Right renal cortex interstitium (tissue), 3 donors: Measurements from ENCODE around the gene FH. TPM values are rescaled to one million over a fixed set of nuclear protein-coding genes. Genes with fewer than 3 reads are reported as not detected.
A peak's percentile ranks its signal among the peaks of the same experiment; 100 is the strongest.

Source experiments
- DNase-seq, 3 donors: peaks; one replicate each; pipeline ENCODE4 v3.0.0-alpha.2; 2013; ENCODE audit warnings: low read depth in 3 of 3, low spot score in 2 of 3
- polyA plus RNA-seq, 3 donors: library from polyadenylated mRNA; unstranded; fragments of 120-200 nt; gene quantifications; one replicate each; pipeline ENCODE4 v1.2.1, GENCODE V29; 2013; ENCODE audit not compliant: insufficient read length in 3 of 3

The FH gene
- 100 to 1,000 TPM; 112 to 114 (median 114) TPM for polyA plus RNA-seq

DNA sequence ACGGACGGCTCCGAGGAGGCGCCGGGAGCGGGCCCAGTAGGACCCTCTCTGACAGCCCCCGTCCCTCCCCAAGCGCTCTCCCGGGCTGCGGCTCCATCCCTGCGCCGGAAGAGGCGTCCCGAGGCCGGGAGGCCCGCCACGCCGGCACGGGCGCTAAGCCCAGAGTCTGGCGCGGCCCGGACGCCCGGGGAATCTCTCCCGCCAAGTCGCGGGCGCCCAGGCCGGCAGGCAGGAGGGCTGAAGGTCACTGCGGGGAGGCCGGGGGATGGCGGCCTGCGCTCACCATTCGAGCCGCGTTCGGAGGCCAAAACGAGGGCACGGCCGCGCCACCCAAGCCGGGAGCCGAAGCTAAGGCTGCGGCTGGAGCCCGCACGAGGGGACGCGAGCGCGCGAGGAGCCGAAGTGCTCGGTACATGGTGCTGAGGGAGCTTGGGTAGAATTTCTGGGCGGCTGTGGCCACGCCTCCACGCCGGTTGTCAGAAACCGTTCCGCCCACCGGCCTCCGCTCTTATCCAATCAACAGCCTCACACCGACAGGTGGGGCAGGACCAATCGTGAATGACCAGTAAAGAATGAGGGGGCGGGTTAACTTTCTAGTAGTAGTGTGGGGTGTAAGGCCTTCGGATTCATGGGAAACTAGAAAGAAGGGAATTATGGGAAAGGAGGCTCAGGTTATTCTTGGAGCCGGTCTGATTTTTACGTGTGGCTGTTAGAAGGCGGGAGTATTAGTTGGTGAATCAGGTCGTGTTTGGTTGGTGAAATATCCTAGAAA is at the start of gene FH:
FH (minus strand) TSS at position 448 of the 772 bp plus-strand sequence; CDS start at position 415, 33 bp downstream.
- DNase-seq = peak; percentile 89 to 97 (median 96)

DNA sequence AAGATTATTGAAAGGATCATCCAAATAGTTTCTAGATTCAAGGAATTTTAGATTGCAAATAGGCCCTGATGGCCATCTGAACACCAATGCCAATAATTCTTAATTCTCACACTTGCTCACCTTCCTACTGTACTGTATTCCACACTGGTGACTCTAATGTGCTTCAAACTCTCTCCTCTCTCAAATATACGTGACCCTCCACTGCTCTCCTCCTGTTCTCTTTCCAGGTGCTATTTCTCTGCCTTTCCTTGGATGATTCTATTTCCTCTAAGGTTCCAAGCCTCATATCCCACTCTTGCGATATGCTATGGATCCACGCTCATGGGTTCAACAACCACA is 41.3 kb upstream of the FH start:
- no peak for DNase-seq

DNA sequence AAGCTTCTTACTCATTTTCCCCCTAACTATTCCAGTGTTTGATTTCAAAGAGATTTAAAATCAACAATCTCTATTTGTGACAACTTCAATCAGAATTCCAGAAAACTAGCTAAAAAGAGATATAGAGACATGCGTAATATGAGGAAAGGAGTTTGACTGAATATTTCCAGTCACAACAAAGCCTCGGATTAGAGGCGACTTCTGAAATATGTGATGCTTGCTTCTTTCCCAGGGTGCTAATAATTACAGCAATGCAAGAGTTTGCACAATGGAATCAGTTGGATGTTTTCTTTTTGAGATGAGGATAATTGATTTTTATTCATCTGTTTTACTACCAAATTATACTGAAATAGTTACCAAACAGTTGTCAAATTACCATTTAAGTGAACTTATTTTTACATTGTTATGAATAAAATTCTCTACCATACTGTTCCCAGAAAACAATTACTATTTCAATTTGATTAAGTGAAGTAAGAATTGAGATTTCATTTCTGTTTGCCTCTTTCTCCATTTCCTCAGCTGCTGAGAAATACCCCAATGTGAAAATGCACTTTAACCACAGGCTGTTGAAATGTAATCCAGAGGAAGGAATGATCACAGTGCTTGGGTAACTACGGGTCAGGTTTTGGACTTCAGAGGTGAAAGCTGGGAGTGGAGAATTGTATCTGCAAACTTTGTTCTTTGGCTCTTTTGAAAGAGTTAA is 40.7 kb upstream of the FH start:
- DNase-seq = no peak

DNA sequence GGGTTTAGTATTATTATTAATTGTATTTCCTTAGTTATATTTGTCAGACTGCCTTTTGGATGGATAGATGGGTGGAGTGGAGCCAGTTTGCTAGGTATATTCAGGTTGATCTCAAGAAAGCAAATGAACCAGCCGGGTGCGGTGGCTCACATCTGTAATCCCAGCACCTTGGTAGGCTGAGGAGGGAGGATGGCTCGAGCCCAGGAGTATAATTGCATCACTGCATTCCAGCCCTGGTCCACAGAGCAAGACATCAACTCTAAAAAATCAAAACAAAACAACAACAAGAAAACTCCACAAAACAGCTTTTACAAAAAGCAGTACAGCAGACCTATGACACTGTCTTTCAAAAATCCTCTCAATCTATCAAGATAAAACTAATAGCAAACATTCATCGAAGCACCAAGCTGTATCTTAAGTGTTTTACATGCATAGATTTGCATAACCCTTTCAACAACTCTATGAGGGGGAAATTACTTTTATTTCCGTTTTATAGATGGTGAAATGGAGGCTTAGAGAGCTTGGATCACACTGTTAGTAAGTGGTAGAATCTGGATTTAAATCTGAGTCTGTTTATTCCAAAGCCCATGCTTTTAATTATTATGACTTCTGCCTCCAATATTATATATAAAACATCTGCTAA is 38.1 kb upstream of the FH start:
- DNase-seq = no peak

DNA sequence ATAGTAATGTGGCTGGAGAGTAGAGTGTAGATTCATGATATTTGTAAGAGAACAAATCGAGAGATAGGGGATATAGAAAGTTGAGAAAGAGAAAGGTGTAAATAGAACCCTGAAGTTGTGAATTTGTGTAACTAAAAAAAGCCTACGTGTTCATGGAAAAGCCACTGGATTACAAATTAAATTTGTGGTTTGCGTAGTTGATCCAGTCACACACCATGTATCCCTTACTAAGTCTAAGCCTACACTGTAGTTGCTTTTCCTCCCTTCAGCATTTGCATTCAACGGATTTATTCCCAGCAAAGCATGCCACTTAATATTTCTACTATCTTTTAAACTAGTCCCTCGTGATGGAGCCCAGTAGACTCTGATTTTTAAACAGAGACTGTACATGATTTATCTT is 37.5 kb upstream of the FH start:
- DNase-seq = no peak

DNA sequence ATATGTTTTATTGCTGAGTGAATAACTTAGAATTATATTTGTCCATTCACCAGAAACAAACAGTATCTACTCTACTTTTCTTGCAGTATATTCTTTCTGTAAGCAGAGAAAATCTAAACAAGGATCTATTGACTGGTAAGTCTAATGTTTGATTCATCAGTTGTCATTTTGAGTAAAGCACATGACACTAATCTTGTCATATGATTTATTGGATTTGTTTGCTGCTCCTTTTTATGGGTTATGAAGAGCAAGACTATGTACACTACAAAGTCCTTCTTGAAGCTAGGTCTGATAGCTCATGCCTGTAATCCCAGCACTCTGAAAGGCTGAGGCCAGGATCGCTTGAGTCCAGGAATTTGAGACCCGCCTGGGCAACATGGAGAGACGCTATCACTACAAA is 36.0 kb upstream of the FH start:
- DNase-seq = no peak

DNA sequence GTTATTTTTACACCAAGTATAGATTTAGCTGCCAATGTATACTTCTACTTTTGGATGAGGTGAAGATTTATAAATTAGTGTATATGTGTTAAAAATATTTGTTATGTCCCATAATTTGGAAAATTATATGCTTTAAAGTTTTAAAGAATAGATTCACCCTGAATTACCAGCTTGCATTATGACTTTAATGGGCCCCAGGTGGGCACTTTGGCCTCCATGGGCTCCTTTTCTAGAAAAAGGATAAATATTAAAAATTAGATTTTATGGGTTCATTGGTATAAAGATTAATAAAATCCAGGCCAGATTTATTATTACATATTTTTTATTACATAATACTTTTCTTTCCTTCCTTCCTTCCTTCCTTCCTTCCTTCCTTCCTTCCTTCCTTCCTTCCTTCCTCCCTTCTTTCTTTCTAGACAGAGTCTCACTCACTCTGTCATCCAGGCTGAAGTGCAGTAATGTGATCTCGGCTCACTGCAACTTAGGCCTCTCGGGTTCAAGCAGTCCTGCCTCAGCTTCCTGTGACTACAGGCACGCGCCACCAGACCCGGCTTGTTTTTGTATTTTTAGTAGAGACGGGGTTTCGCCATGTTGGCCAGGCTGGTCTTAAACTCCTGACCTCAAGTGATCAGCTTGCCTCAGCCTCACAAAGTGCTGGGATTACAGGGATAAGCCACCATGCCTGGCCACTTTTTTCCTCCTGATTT is 34.5 kb upstream of the FH start:
- DNase-seq = no peak

DNA sequence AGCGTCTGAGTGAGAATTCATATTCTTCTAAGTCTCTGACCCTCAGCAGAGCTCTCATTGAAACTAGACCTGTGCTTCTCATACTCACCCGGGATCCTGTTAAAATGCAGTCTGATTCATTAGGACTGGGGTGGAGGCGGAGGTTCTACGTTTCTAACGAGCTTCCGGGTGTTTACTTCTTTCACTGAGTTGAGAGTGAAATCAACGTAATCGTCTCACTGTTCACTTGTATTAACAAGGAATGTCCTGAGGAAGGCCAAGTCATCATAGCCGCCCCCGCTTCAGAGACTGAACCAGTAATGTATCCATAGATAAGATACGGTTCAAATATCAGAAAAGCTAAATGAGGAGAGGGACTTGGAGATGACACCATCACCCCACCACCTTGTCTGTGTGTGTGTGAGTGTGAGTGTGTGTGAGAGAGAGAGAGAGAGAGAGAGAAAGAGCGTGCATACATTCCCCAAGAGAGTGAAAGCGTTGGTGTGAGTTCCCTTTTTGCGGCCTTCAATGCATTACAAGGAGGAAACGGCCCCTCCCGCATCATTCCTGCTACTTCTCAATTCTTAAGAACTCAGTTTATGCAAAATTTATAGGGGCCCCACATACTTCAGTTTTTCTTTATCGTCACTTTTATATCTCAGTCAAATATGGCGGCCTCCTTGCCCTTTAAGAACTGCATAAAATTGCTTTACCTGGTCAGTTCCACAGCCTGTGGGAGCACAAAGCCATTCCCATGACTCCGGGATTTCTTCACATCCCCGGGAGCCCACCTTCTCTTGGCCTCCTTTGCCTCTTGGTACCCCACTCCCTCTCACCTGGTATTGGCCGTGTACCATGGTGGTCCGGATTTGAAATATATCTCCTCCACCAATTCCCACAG is 32.4 kb upstream of the FH start:
- no peak for DNase-seq

DNA sequence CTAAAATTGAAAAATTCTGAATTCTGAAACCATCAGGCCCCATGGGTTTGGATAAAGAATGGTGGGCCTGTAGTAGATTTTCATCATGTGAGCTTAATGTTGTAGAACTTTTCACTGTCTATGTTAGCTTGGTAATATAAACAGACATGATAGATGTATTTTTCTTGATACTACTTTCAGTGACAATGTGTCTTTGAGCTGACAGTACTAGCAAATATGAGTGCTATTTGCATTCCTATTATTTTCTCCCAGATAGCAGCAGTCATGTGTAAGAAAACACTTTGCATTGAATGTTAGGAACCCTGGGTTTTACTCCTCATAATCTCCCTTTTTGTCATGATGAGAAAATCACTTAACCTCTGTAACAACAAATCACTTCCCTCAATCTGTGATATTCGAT is 30.8 kb upstream of the FH start:
- no peak for DNase-seq

DNA sequence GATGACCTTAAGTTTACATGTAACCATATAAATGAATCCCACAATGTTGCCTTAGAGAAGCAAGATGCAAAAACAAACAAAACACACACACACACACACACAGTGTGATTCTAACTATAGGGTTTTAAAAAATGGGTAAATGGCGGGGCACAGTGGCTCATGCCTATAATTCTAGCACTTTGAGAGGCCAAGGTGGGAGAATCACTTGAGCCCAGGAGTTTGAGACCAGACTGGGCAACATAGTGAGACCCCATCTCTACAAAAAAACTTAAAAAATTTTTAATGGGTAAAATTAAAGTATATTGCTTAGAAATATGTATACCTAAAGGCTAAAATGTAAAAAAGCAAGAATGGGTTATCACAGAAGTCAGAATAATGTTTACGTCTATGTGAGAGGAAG is 28.5 kb upstream of the FH start:
- DNase-seq = no peak

DNA sequence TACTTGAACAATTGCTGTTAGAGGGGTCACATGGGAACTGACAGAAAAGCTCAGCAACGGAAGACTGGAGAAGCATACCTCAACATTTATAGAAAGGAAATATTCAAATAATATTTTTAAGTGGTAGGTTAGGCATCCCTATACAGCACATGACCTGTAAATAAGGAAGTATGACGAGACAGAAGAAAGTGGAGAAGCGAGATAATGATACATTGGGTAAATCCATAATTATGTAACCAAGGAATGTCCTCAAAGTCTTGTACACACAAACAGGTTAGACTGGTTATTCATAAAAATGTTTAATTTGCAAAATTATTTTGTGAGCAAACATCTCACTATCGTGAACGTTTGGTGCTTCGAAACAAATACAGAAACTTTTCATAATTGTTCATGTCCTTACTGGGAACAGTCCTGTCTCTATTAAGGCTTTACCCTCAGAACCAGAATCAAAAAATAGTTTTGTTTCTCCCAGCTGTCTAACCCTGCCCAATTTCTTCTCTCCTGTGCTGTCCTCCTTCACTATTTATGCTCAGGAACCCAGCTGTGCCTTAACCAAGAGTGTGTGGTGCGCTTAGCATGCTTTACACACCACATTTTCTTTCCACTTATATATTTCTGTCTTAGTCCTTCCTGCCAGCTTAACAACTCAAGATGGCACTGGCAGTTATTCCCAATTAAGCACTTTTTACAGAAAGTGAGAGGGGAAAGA is 22.8 kb upstream of the FH start:
- DNase-seq = no peak

DNA sequence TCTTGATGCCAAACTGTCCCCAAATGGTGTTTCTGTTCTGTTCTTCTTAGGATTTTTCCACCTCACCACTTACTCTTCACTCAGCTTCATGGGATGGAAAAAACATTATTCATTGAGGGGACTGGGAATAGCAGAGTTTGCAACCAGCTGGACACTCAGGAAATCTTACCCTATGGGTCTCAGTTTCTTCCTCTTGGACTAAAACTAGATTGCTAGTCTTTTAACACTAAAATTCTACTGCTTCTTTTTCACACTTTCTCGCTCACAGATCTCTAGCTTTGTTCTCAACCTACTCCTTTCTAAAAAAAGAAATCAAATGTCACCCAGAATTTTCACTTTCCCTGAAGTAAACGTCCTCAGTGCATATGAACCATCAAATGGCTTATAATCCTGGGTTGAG is 17.4 kb upstream of the FH start:
- no peak for DNase-seq

DNA sequence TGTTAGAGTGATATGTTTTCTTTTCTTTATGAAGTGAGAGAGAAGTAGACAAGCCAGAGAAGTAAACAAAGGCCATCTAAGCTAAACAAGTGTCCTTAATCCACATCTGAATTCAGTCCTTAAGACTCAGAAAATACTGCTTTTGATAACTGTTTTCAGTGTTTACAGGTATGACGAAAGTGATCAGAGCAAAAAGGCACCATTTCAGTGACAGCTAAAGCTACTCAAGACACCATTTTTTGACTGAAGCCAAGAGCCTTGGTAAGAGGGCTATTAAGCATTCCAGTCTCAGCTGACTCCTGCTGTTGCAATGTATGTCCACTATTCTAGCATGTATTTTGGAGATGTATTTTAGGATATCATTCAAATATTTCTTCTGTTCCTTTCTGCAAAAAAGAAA is 16.7 kb upstream of the FH start:
- DNase-seq = no peak

DNA sequence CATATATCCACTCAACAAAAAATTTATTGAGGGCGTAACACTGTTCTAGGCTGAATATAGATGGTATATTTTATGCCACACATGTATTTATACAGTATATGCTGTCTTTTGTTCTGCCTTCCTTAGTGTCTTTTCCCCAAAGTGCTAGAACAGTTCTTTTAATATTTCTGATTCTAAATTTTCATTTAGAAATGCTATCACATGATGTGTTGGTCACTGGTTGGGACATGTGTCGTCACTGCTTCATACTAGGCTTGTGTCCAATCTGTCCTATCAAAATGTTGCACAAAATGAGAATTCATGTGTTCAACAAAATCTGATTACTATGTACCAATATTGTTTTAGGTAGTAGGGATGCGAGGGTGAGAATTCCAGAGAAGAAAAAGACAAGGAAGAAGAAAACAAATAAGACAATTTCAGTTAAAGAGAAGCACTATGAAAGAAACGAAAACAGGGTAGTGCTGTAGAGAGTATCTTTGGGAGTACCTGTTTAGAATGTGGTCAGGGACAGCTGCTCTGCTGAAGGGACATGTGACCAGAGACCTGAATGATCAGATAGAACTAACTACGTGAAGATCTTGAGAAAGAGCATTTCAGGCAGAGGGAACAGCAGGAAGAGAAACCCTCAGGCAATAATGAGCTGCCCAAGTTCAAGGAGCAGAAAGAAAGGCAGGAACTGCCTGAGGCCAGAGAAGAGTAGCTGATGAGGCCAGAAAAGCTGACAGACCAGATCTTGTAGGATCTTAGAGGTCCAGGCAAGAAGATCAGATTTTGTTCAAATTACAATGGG is 14.0 kb upstream of the FH start:
- no peak for DNase-seq

DNA sequence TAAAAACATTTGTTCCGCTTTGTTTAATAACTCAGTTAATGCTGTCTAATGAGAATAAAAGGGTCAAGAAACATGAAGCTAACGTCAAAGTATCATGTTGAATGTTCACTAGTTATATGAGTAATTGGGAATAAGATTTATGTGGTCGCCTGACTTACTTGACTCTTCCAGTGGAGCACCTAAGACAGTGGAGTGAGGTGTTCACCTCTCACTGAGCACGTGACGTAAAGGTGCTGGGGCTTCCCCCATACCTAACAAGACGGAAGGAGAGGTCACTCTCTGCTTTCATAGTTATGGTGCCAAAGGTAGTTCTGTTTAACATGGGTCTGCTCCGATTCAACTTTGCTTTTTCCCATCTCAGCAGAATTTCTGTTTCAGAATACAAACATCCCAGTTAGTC is 13.3 kb upstream of the FH start:
- no peak for DNase-seq

DNA sequence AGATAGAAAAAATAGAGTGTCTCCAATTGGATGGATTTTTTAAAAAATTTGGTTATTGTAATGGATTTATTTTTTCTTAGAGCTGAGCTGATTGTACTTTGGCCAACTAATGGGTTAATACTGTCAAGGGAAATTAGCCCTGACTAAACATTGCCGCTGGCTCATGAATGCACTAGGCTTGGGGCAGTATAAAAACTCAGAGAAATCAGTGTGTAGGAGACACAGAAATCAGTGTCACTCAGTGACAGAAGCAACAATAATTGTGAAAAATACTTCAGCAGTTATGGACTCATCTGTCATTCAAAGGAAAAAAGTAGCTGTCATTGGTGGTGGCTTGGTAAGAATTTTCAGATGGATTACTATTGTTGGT is 12.6 kb upstream of the FH start, which contains the start of gene KMO:
KMO (plus strand) TSS at position 217 of the 370 bp plus-strand sequence; CDS start at position 284, 67 bp downstream.
- peak in 1 of 3 donors; percentile 6 for DNase-seq

DNA sequence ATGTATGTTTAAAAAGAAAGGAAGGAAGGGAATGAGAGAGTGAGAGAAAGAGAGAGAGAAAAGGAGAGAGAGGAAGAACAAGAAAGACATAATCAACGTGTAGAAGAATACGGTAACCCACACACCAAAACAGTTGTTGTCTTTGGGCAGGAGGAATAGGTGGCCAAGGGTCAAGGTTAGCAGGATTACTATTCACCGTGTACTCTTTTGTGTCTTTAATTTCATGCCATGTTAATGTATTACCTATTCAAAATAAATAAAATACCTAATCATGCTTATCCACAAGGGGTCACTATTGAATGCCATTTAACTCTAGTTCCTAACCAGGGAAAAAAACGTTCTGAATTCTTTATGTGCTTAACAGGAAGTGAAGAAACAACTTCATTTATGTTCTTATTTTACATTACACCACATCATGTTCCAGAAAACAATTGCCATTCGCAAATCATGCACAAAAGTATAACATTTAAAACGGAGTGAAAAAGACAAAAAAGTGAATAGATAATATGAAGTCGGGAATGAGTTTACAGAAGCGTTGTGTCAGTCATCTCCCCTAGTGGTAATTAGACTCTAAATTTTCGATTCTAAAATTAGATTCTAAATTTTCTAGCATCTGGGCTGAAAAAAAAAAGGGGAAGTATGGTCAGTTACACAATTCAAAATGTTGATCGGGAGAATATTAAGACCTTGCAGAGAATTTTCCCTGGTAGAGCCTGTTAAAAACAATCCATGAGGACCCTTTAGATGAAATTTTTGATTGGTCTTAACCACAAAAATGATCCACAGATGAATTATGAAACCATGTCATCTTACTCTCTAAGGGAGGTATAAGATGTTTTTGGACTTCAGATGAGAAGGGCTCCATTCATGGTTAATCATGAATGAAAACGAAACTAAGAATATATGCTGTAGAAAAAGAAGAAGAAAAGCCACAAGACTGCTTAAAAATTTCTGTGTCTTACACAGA is 11.9 kb upstream of the FH start:
- peak; percentile 39 to 66 (median 44) for DNase-seq

DNA sequence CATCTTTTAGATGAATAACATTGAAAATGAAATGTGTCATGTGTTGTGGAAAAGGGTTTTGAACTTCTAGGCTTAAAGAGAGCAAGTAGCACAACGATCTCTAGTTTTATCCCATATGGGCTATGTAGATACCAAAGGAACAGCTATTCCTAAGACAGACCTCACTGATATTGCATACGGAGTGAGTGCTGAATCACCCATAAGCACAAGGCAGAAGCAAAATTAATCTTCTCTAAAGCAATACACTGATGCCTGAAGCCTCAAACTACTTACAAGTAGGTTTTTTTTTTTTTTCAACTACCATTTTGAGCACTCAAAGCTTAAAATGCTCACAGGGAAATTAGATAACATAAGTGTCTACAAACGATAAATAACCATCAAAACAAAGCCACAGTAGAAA is 7.6 kb upstream of the FH start:
- DNase-seq = no peak
